A673 (cell line): Measurements from ENCODE around the gene EXD3. TPM values are rescaled to one million over a fixed set of nuclear protein-coding genes. Genes with fewer than 3 reads are reported as not detected.

Source experiments
- BruUV-seq: library from RNA; stranded (reverse); fragments of 400-500 nt; replicated peaks from 2 replicates; lab custom pipeline; 2021; lab: Mats Ljungman, UMichigan
- CTCF ChIA-PET: fragments of 300-600 bp; sonication (Branson Sonifier 250); formaldehyde crosslinking; loops from one replicate; lab custom pipeline; 2022; ENCODE audit warnings: antibody characterized with exemption; lab: Charles Lee
- POLR2A ChIA-PET: fragments of 300-600 bp; sonication (Branson Sonifier 250); formaldehyde crosslinking; loops from one replicate; lab custom pipeline; 2022; ENCODE audit warnings: antibody characterized with exemption; ENCODE audit not compliant: low non-redundant PET; lab: Charles Lee
- DNase-seq: peaks from one replicate; pipeline ENCODE4 v3.0.0-alpha.2; 2015; ENCODE audit warnings: low spot score
- H3K27ac ChIP-seq: fragments of 200-600 bp; sonication (generic); 2 replicates; pipeline ENCODE4 v1.5.1; 2016; ENCODE audit warnings: mixed run types, low read depth, mild to moderate bottlenecking, mixed read lengths, antibody characterized with exemption, low read length; ENCODE audit not compliant: poor library complexity, severe bottlenecking
- H3K27me3 ChIP-seq: fragments of 200-600 bp; sonication (generic); replicated peaks from 2 replicates; pipeline ENCODE4 v1.6.1; 2017; ENCODE audit warnings: mixed run types, low read depth, mild to moderate bottlenecking, mixed read lengths, antibody characterized with exemption, low read length; ENCODE audit not compliant: insufficient read depth, poor library complexity
- H3K36me3 ChIP-seq: fragments of 200-600 bp; sonication (generic); 2 replicates; pipeline ENCODE4 v1.6.1; 2016; ENCODE audit warnings: mixed run types, mild to moderate bottlenecking, mixed read lengths, antibody characterized with exemption, low read length; ENCODE audit not compliant: insufficient read depth, poor library complexity, severe bottlenecking
- H3K4me1 ChIP-seq: fragments of 200-600 bp; sonication (generic); 2 replicates; pipeline ENCODE4 v1.6.1; 2017; ENCODE audit warnings: mixed run types, mild to moderate bottlenecking, mixed read lengths, antibody characterized with exemption, low read length; ENCODE audit not compliant: insufficient read depth, poor library complexity, severe bottlenecking
- H3K4me3 ChIP-seq: fragments of 200-600 bp; sonication (generic); 2 replicates; pipeline ENCODE4 v1.5.1; 2016; ENCODE audit warnings: low read depth, mixed run types, mild to moderate bottlenecking, mixed read lengths, low read length; ENCODE audit not compliant: poor library complexity, severe bottlenecking
- H3K9me3 ChIP-seq: fragments of 200-600 bp; sonication (generic); 2 replicates; pipeline ENCODE4 v1.6.1; 2016; ENCODE audit warnings: mixed run types, low read depth, mild to moderate bottlenecking, mixed read lengths, antibody characterized with exemption, low read length; ENCODE audit not compliant: poor library complexity, severe bottlenecking
- EZH2 ChIP-seq: fragments of 200-600 bp; sonication (generic); IDR thresholded peaks from 2 replicates; pipeline ENCODE4 v1.6.1; 2017; ENCODE audit warnings: borderline replicate concordance, low read depth, mild to moderate bottlenecking, mixed read lengths, antibody characterized with exemption, low read length; ENCODE audit not compliant: poor library complexity, severe bottlenecking
- intact Hi-C: fragments of 100-400 bp; cut with micrococcal nuclease; formaldehyde crosslinking; loops from one replicate; pipeline ENCODE4 v1.10.0; 2022; ENCODE audit not compliant: unreplicated experiment
- total RNA-seq: library from RNA; stranded (reverse); gene quantifications from 2 replicates; pipeline ENCODE4 v1.2.3, GENCODE V29; 2021
- TF ChIP-seq, protein P1 (sequence below): fragments of 300-800, 200-600 bp; sonication (generic); conservative IDR thresholded peaks from 2 replicates; pipeline ENCODE4 v1.5.1; 2017; ENCODE audit warnings: low read depth, mild to moderate bottlenecking, antibody characterized with exemption, low read length, moderate library complexity, mixed read lengths

The EXD3 gene
- total RNA-seq, 1 experiment from 2014 or later = 6.3 TPM

GRCh38 chr9:137393176-137394150 lies 29.5 kb downstream of the EXD3 start:
- no peak overlapping the region for H3K27ac ChIP-seq
- CTCF ChIA-PET = interaction anchor here (0.6 kb wide), 1 partner anchor 9 kb away, joined by 10 read pairs; no protein-coding TSS in a partner anchor
- no peaks in the 10 kb centered on the region for H3K4me1 ChIP-seq
- no peaks in the 10 kb centered on the region for H3K9me3 ChIP-seq
- no peak overlapping the region for H3K4me3 ChIP-seq
- H3K27me3 ChIP-seq = no peaks in the 10 kb centered on the region
- POLR2A ChIA-PET = no interaction called here
- DNase-seq = no peak
- intact Hi-C loops = no loop called here
- BruUV-seq = no TSS peak
- TF ChIP-seq EZH2 = no peak
- TF ChIP-seq, protein P1, sequence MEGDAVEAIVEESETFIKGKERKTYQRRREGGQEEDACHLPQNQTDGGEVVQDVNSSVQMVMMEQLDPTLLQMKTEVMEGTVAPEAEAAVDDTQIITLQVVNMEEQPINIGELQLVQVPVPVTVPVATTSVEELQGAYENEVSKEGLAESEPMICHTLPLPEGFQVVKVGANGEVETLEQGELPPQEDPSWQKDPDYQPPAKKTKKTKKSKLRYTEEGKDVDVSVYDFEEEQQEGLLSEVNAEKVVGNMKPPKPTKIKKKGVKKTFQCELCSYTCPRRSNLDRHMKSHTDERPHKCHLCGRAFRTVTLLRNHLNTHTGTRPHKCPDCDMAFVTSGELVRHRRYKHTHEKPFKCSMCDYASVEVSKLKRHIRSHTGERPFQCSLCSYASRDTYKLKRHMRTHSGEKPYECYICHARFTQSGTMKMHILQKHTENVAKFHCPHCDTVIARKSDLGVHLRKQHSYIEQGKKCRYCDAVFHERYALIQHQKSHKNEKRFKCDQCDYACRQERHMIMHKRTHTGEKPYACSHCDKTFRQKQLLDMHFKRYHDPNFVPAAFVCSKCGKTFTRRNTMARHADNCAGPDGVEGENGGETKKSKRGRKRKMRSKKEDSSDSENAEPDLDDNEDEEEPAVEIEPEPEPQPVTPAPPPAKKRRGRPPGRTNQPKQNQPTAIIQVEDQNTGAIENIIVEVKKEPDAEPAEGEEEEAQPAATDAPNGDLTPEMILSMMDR = no peak
- no peaks in the 10 kb centered on the region for H3K36me3 ChIP-seq

DNA sequence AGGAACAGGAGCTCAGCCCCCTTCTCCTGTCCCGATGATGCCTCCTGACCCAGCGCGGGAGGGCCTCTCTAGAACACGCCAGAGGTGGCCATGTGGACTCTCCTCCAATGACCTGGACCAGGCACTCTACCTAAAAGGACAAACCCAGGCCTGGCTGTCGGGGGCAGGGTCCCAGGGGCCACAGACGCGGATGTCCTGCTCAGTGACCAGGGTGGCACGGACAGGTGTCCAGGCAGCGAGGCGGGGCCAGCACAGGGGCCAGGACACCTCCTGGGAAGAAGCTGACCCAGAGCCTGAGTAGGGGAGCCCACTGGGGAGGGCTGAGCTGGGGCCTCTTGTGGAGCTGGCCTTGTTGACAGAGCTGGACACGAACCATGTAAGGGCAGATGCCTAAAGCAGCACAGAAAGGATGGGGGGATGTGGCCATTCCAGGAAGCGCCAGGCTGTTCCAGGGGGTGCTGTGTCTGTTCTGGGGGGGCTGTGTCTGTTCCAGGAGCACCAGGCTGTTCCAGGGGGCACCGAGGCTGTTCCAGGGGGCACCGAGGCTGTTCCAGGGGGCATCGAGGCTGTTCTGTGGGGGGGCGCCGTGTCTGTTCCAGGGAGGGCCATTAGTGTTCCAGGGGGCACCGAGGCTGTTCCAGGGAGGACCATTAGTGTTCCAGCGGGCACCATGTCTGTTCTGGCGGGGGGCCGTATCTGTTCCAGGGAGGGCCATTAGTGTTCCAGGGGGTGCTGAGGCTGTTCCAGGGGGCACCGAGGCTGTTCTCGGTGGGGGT lies 30.5 kb downstream of the EXD3 start:
- CTCF ChIA-PET = interaction anchor here (0.6 kb wide), 1 partner anchor 15 kb away, joined by 3 read pairs; no protein-coding TSS in a partner anchor
- POLR2A ChIA-PET = no interaction called here
- BruUV-seq = no TSS peak

DNA sequence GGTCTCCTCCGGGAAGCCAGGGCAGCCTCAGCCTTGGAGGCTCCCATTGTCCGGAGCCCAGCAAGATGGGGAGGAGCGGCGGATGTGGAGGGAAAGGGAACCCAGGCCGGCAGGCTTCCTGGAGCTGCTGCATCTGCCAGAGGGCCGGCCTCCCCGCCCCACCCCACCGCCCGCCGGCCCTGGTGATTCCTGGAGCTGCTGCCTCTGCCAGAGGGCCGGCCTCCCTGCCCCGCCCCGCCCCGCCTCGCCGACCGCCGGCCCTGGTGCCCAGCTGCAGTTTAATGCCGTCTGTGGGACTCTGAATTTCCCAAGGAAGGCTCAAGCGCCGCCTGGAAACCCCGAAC lies 31.6 kb downstream of the EXD3 start:
- intact Hi-C loops = no loop called here
- Histone ChIP-seq H3K9me3 (no peaks in the 10 kb centered on the region), H3K36me3 (no peaks in the 10 kb centered on the region), H3K4me3 (no peak overlapping the region), H3K27ac (no peak overlapping the region), H3K27me3 (no peaks in the 10 kb centered on the region), H3K4me1 (no peaks in the 10 kb centered on the region)
- BruUV-seq = no TSS peak
- DNase-seq = no peak
- ChIA-PET POLR2A (no interaction called here), CTCF (no interaction called here)
- TF ChIP-seq, protein P1 = no peak
- no peak for TF ChIP-seq EZH2

More for the DNA sequence above, 30.5 kb downstream of the EXD3 start:
- Histone ChIP-seq H3K9me3 (no peaks in the 10 kb centered on the region), H3K36me3 (no peaks in the 10 kb centered on the region), H3K27ac (no peak overlapping the region), H3K4me1 (no peaks in the 10 kb centered on the region), H3K27me3 (no peaks in the 10 kb centered on the region), H3K4me3 (no peak overlapping the region)
- intact Hi-C loops = no loop called here
- DNase-seq = no peak
- TF ChIP-seq EZH2 = no peak
- TF ChIP-seq, protein P1 = no peak
